Neural cell (in vitro differentiated cells): ENCODE measurements around the gene PBXIP1. TPM values are rescaled to one million over a fixed set of nuclear protein-coding genes. Genes with fewer than 3 reads are reported as not detected.

ENCODE experiments used
- H2AFZ ChIP-seq: fragments of 200-600, 300-800 bp; sonication (generic), shearing (Covaris generic); 2 replicates; pipeline ENCODE4 v1.6.0; 2014; ENCODE audit warnings: low read depth, mild to moderate bottlenecking, antibody characterized with exemption, low read length, moderate library complexity
- H3F3A ChIP-seq: fragments of 200-600 bp; shearing (Covaris generic); 2 replicates; pipeline ENCODE4 v1.6.1; 2016; ENCODE audit warnings: mild to moderate bottlenecking, moderate library complexity, mixed read lengths, antibody characterized with exemption, low read length; ENCODE audit not compliant: insufficient read depth, poor library complexity, severe bottlenecking
- H3K27ac ChIP-seq: fragments of 200-600, 300-800 bp; sonication (generic), shearing (Covaris generic); 2 replicates; pipeline ENCODE4 v1.5.1; 2014; ENCODE audit warnings: mild to moderate bottlenecking, low read length, moderate library complexity
- H3K27me3 ChIP-seq: fragments of 300-800, 200-600 bp; sonication (generic), shearing (Covaris generic); 2 replicates; pipeline ENCODE4 v1.6.0; 2014; ENCODE audit warnings: mild to moderate bottlenecking, low read depth, low read length, moderate library complexity; ENCODE audit not compliant: insufficient read depth
- H3K36me3 ChIP-seq: fragments of 300-800, 200-600 bp; sonication (generic), shearing (Covaris generic); 2 replicates; pipeline ENCODE4 v1.5.1; 2014; ENCODE audit warnings: mild to moderate bottlenecking, antibody characterized with exemption, low read length, moderate library complexity; ENCODE audit not compliant: insufficient read depth
- H3K4me2 ChIP-seq: fragments of 300-800, 200-600 bp; sonication (generic), shearing (Covaris generic); 2 replicates; pipeline ENCODE4 v1.6.0; 2014; ENCODE audit warnings: mild to moderate bottlenecking, low read length
- H3K4me3 ChIP-seq: fragments of 300-800, 200-600 bp; sonication (generic), shearing (Covaris generic); 2 replicates; pipeline ENCODE4 v1.5.1; 2014; ENCODE audit warnings: mild to moderate bottlenecking, low read length, moderate library complexity
- H3K79me2 ChIP-seq: fragments of 200-600 bp; shearing (Covaris generic); replicated peaks from 2 replicates; pipeline ENCODE4 v1.6.0; 2014; ENCODE audit warnings: mild to moderate bottlenecking, low read length, moderate library complexity; ENCODE audit not compliant: insufficient read depth
- H3K9ac ChIP-seq: fragments of 300-800, 200-600 bp; sonication (generic), shearing (Covaris generic); 2 replicates; pipeline ENCODE4 v1.6.1; 2016; ENCODE audit warnings: mild to moderate bottlenecking, low read length, mixed read lengths
- H3K9me2 ChIP-seq: fragments of 200-600 bp; shearing (Covaris generic); 2 replicates; pipeline ENCODE4 v1.6.1; 2016; ENCODE audit warnings: mild to moderate bottlenecking, low read length, mixed read lengths; ENCODE audit not compliant: insufficient read depth
- H3K9me3 ChIP-seq: fragments of 200-600, 300-800 bp; sonication (generic), shearing (Covaris generic); 2 replicates; pipeline ENCODE4 v1.6.1; 2016; ENCODE audit warnings: mild to moderate bottlenecking, mixed run types, low read length, moderate library complexity, mixed read lengths
- H4K20me1 ChIP-seq: fragments of 200-600 bp; shearing (Covaris generic); 2 replicates; pipeline ENCODE4 v1.6.1; 2016; ENCODE audit warnings: mild to moderate bottlenecking, mixed run types; ENCODE audit not compliant: insufficient read depth
- CTCF ChIP-seq: fragments of 450-650 bp; IDR thresholded peaks from 2 replicates; pipeline ENCODE4 v1.5.1; 2014; ENCODE audit warnings: antibody characterized with exemption, mild to moderate bottlenecking, moderate library complexity; ENCODE audit not compliant: poor library complexity, severe bottlenecking
- EP300 ChIP-seq: fragments of 450-650 bp; conservative IDR thresholded peaks from 2 replicates; pipeline ENCODE4 v1.6.1; 2014; ENCODE audit warnings: antibody characterized with exemption, mild to moderate bottlenecking, moderate library complexity; ENCODE audit not compliant: poor library complexity, severe bottlenecking
- EZH2 ChIP-seq: fragments of 200-600, 300-800 bp; shearing (Covaris generic), sonication (generic); IDR thresholded peaks from 2 replicates; pipeline ENCODE4 v1.6.1; 2014; ENCODE audit warnings: antibody characterized with exemption, low read length, borderline replicate concordance, mild to moderate bottlenecking; ENCODE audit not compliant: insufficient read depth, poor library complexity, severe bottlenecking
- MXI1 ChIP-seq: fragments of 450-650 bp; conservative IDR thresholded peaks from 2 replicates; pipeline ENCODE4 v1.6.1; 2014; ENCODE audit warnings: antibody characterized with exemption, mild to moderate bottlenecking; ENCODE audit not compliant: poor library complexity, severe bottlenecking
- POLR2AphosphoS5 ChIP-seq: IDR thresholded peaks from 2 replicates; pipeline ENCODE4 v1.6.1; 2012
- RAD21 ChIP-seq: fragments of 450-650 bp; conservative IDR thresholded peaks from 2 replicates; pipeline ENCODE4 v1.6.1; 2014; ENCODE audit warnings: antibody characterized with exemption, mild to moderate bottlenecking, moderate library complexity
- REST ChIP-seq: IDR thresholded peaks from 2 replicates; pipeline ENCODE4 v1.6.1; 2012; ENCODE audit warnings: borderline replicate concordance
- SMC3 ChIP-seq: fragments of 450-650 bp; conservative IDR thresholded peaks from 2 replicates; pipeline ENCODE4 v1.6.1; 2014; ENCODE audit warnings: antibody characterized with exemption, mild to moderate bottlenecking, moderate library complexity; ENCODE audit not compliant: poor library complexity
- TAF1 ChIP-seq: IDR thresholded peaks from 2 replicates; pipeline ENCODE4 v1.6.1; 2012; ENCODE audit warnings: low read depth
- polyA plus RNA-seq: library from polyadenylated mRNA; depleted of rRNA; stranded (reverse); fragments of >200 nt; gene quantifications from 2 replicates; pipeline ENCODE4 v1.2.3, GENCODE V29; 2014

PBXIP1 gene
- polyA plus RNA-seq, 1 donor from 2014 or later = 5.4 TPM

DNA sequence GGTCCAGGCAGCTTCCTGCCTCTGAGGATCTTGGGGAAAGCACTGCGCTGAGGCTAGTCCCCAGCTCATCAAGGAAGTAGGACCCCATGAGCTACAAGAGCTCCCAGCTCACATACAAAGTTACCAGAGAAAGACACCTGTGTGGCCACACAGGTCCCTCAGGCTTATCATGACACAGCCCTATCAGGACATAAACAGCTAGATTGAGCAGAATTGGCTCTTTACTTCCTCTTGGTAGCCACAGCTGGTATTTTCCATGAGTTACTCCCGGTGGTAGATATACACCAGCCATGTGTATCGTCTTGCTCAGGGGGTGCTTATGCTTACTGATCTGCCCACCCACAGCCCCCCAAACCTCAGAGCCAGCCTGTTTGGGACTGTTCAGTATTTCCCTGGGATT is 38.7 kb upstream of the PBXIP1 start:
- H3K36me3 ChIP-seq = no peaks in the 10 kb centered on the region
- no peaks in the 10 kb centered on the region for H3K27me3 ChIP-seq
- H3K9me3 ChIP-seq = no peaks in the 10 kb centered on the region
- peaks cover 3% of the 10 kb centered on the region for H3F3A ChIP-seq
- TF ChIP-seq MXI1 (no peak), RAD21 (no peak), CTCF (no peak), EZH2 (no peak), EP300 (no peak), TAF1 (no peak), POLR2AphosphoS5 (no peak), REST (no peak)
- H3K79me2 ChIP-seq = no peaks in the 10 kb centered on the region
- no peaks in the 10 kb centered on the region for H3K9me2 ChIP-seq
- H4K20me1 ChIP-seq = no peaks in the 10 kb centered on the region
- no peak overlapping the region for H3K4me2 ChIP-seq
- no peak overlapping the region for H3K27ac ChIP-seq
- H3K9ac ChIP-seq = no peak overlapping the region
- no peak overlapping the region for H2AFZ ChIP-seq
- H3K4me3 ChIP-seq = no peak overlapping the region

- Histone ChIP-seq H3F3A (peaks cover 3% of the 10 kb centered on the region), H3K27ac (no peak overlapping the region), H2AFZ (no peak overlapping the region)
These were observed 38.3 kb upstream of the PBXIP1 start for GRCh38 chr1:154994269-154994587.

More at GRCh38 chr1:154994269-154994587, 38.3 kb upstream of the PBXIP1 start:
- Histone ChIP-seq H3K36me3 (no peaks in the 10 kb centered on the region), H3K79me2 (no peaks in the 10 kb centered on the region), H3K27me3 (no peaks in the 10 kb centered on the region), H4K20me1 (no peaks in the 10 kb centered on the region), H3K9ac (no peak overlapping the region), H3K4me2 (no peak overlapping the region), H3K9me2 (no peaks in the 10 kb centered on the region), H3K4me3 (no peak overlapping the region), H3K9me3 (no peaks in the 10 kb centered on the region)
- TF ChIP-seq CTCF (no peak), POLR2AphosphoS5 (no peak), EZH2 (no peak), REST (no peak), MXI1 (no peak), EP300 (no peak), TAF1 (no peak), SMC3 (no peak), RAD21 (no peak)
